Caco-2 (cell line): ENCODE results near the gene GNG7. TPM values are rescaled to one million over a fixed set of nuclear protein-coding genes. Genes with fewer than 3 reads are reported as not detected.

Experiments
- BruUV-seq: library from RNA; stranded (reverse); fragments of 400-500 nt; replicated peaks from 2 replicates; lab custom pipeline; 2021; lab: Mats Ljungman, UMichigan
- CTCF ChIA-PET: fragments of 300-600 bp; sonication (Branson Sonifier 250); formaldehyde crosslinking; loops from one replicate; lab custom pipeline; 2022; ENCODE audit warnings: antibody characterized with exemption; lab: Charles Lee
- POLR2A ChIA-PET: fragments of 300-600 bp; sonication (Branson Sonifier 250); formaldehyde crosslinking; loops from one replicate; lab custom pipeline; 2022; ENCODE audit warnings: antibody characterized with exemption; lab: Charles Lee
- DNase-seq, 2 experiments: peaks; one replicate each; pipeline versions ENCODE4 v3.0.0 to v3.0.0-alpha.2; 2020 to 2022
- H3K27me3 ChIP-seq: replicated peaks from 2 replicates; pipeline ENCODE4 v1.6.0; 2011; ENCODE audit warnings: low read length; ENCODE audit not compliant: control insufficient read depth, insufficient read depth
- H3K36me3 ChIP-seq: 2 replicates; pipeline ENCODE4 v1.5.1; 2011; ENCODE audit warnings: low read length; ENCODE audit not compliant: control insufficient read depth, insufficient read depth
- H3K4me1 ChIP-seq: fragments of 250-450 bp; sonication (Bioruptor Pico); 2 replicates; pipeline ENCODE4 v1.5.1; 2020; ENCODE audit warnings: mild to moderate bottlenecking
- H3K4me3 ChIP-seq: 2 replicates; pipeline ENCODE4 v1.5.1; 2011; ENCODE audit warnings: low read depth, mild to moderate bottlenecking, control low read depth, low read length
- H3K9me3 ChIP-seq: fragments of 250-450 bp; sonication (Bioruptor Pico); 2 replicates; pipeline ENCODE4 v1.5.1; 2020; ENCODE audit warnings: mild to moderate bottlenecking, moderate library complexity
- H3K27ac Mint-ChIP-seq: one replicate; pipeline ENCODE4 v1.8.0; 2022; ENCODE audit warnings: mixed read lengths; ENCODE audit not compliant: unreplicated experiment
- H3K27me3 Mint-ChIP-seq: one replicate; pipeline ENCODE4 v1.8.0; 2022; ENCODE audit warnings: mixed read lengths; ENCODE audit not compliant: insufficient read depth, unreplicated experiment
- H3K36me3 Mint-ChIP-seq: one replicate; pipeline ENCODE4 v1.8.0; 2022; ENCODE audit warnings: mild to moderate bottlenecking, mixed read lengths; ENCODE audit not compliant: insufficient read depth, unreplicated experiment
- H3K4me1 Mint-ChIP-seq: one replicate; pipeline ENCODE4 v1.8.0; 2022; ENCODE audit warnings: low read depth, mixed read lengths; ENCODE audit not compliant: unreplicated experiment
- H3K4me3 Mint-ChIP-seq: one replicate; pipeline ENCODE4 v1.8.0; 2022; ENCODE audit warnings: mild to moderate bottlenecking, moderate library complexity, mixed read lengths; ENCODE audit not compliant: unreplicated experiment
- H3K9me3 Mint-ChIP-seq: one replicate; pipeline ENCODE4 v1.8.0; 2022; ENCODE audit warnings: mixed read lengths; ENCODE audit not compliant: unreplicated experiment
- CTCF ChIP-seq, 2 experiments: fragments of 200-600 bp in 1 of 2; IDR thresholded peaks; 1 replicate in 1 of 2; 2 replicates in 1 of 2; pipeline versions ENCODE4 v1.5.1 to v1.8.0; 2011 to 2022; ENCODE audit warnings: antibody characterized with exemption in 1 of 2, control low read depth in 1 of 2, inconsistent platforms in 1 of 2, low read depth in 1 of 2, low read length in 1 of 2, mild to moderate bottlenecking in 1 of 2, moderate library complexity in 1 of 2; ENCODE audit not compliant: insufficient read depth in 1 of 2, severe bottlenecking in 1 of 2, unreplicated experiment in 1 of 2
- intact Hi-C: fragments of 100-400 bp; cut with micrococcal nuclease; formaldehyde crosslinking; loops from one replicate; pipeline ENCODE4 v1.10.0; 2022; ENCODE audit not compliant: unreplicated experiment
- total RNA-seq: library from RNA; stranded (reverse); gene quantifications from 2 replicates; pipeline ENCODE4 v1.2.3, GENCODE V29; 2022

Gene GNG7
- total RNA-seq, 1 experiment from 2014 or later = 0.43 TPM

- peaks cover 2% of the 10 kb centered on the region for H3K36me3 Mint-ChIP-seq
- intact Hi-C loops = no loop called here
- TF ChIP-seq CTCF (IDR thresholded peaks at IDR 0.05; ENCODE audit: insufficient read depth in 1 of 2, low read depth in 1 of 2, low read length in 1 of 2, severe bottlenecking in 1 of 2, unreplicated experiment in 1 of 2) = no peak
- H3K4me1 Mint-ChIP-seq = no peaks in the 10 kb centered on the region
- Histone ChIP-seq H3K9me3 (no peaks in the 10 kb centered on the region), H3K4me1 (no peaks in the 10 kb centered on the region), H3K36me3 (no peaks in the 10 kb centered on the region), H3K27me3 (no peaks in the 10 kb centered on the region), H3K4me3 (no peak overlapping the region)
- ChIA-PET CTCF (interaction anchor here (0.7 to 1.0 kb wide), 2 partner anchors 99 to 552 kb away, joined by 4 to 6 read pairs; no protein-coding TSS in a partner anchor), POLR2A (no interaction called here)
- H3K27me3 Mint-ChIP-seq = no peaks in the 10 kb centered on the region
- no peaks in the 10 kb centered on the region for H3K9me3 Mint-ChIP-seq
- no peak overlapping the region for H3K4me3 Mint-ChIP-seq
- DNase-seq = no peak
- BruUV-seq = no TSS peak
- no peak overlapping the region for H3K27ac Mint-ChIP-seq
Observed at GRCh38 chr19:2747349-2747748, 44.9 kb upstream of the GNG7 start.

- no peak for TF ChIP-seq CTCF (IDR thresholded peaks at IDR 0.05; ENCODE audit: insufficient read depth in 1 of 2, low read depth in 1 of 2, low read length in 1 of 2, severe bottlenecking in 1 of 2, unreplicated experiment in 1 of 2)
- no peaks in the 10 kb centered on the region for H3K27me3 Mint-ChIP-seq
- ChIA-PET CTCF (no interaction called here), POLR2A (interaction anchor here (0.6 kb wide), 1 partner anchor 12 kb away, joined by 5 read pairs; no protein-coding TSS in a partner anchor)
- no peaks in the 10 kb centered on the region for H3K4me1 Mint-ChIP-seq
- no peak overlapping the region for H3K4me3 ChIP-seq
- H3K36me3 ChIP-seq = no peaks in the 10 kb centered on the region
- no peak overlapping the region for H3K27ac Mint-ChIP-seq
- H3K9me3 Mint-ChIP-seq = no peaks in the 10 kb centered on the region
- H3K4me3 Mint-ChIP-seq = no peak overlapping the region
- DNase-seq = no peak
- H3K9me3 ChIP-seq = no peaks in the 10 kb centered on the region
- no peaks in the 10 kb centered on the region for H3K36me3 Mint-ChIP-seq
- H3K4me1 ChIP-seq = no peaks in the 10 kb centered on the region
- intact Hi-C loops = no loop called here
- H3K27me3 ChIP-seq = no peaks in the 10 kb centered on the region
- no TSS peak for BruUV-seq
Observed at GRCh38 chr19:2744113-2744512, 41.6 kb upstream of the GNG7 start.

GRCh38 chr19:2743099-2743498, 40.6 kb upstream of the GNG7 start:
- no peaks in the 10 kb centered on the region for H3K27me3 ChIP-seq
- Mint-ChIP-seq H3K9me3 (no peaks in the 10 kb centered on the region), H3K27ac (no peak overlapping the region), H3K4me1 (no peaks in the 10 kb centered on the region), H3K27me3 (no peaks in the 10 kb centered on the region), H3K36me3 (no peaks in the 10 kb centered on the region), H3K4me3 (no peak overlapping the region)
- no peaks in the 10 kb centered on the region for H3K9me3 ChIP-seq
- no peaks in the 10 kb centered on the region for H3K36me3 ChIP-seq
- no peak for DNase-seq
- POLR2A ChIA-PET = no interaction called here
- no peak for TF ChIP-seq CTCF (IDR thresholded peaks at IDR 0.05; ENCODE audit: insufficient read depth in 1 of 2, low read depth in 1 of 2, low read length in 1 of 2, severe bottlenecking in 1 of 2, unreplicated experiment in 1 of 2)
- BruUV-seq = no TSS peak
- intact Hi-C loops = no loop called here
- H3K4me1 ChIP-seq = no peaks in the 10 kb centered on the region
- CTCF ChIA-PET = no interaction called here
- no peak overlapping the region for H3K4me3 ChIP-seq
